ENCODE measurements around the gene CTR9. TPM values are rescaled to one million over a fixed set of nuclear protein-coding genes. Genes with fewer than 3 reads are reported as not detected.

Gene CTR9
- total and polyA plus RNA-seq, 9 of the 15 experiments (the other 6 are each of a cell fraction or from before 2014, with no cell fraction given), result 25.4 to 79.3 (median 47.3) TPM

GRCh38 chr11:10809373-10810160 lies 58.5 kb downstream of the CTR9 start (continued):
- TF ChIP-seq NR2C2 (CRISPR knock-in tag; IDR thresholded peaks at IDR 0.05) (0 out of 2 replicates have a peak, but pooled peaks have one; percentile 18), NR2C2 (tag; IDR thresholded peaks at IDR 0.05) (peak; percentile 46), NR3C1 (CRISPR knock-in tag; IDR thresholded peaks at IDR 0.05) (no peak), ZNF766 (CRISPR knock-in tag; conservative IDR thresholded peaks at IDR 0.05) (0 out of 2 replicates have a peak, but pooled peaks have one; percentile 53), CGGBP1 (CRISPR knock-in tag; IDR thresholded peaks at IDR 0.05) (no peak), CBX2 (IDR thresholded peaks at IDR 0.05; ENCODE audit: insufficient read depth, low read length, poor library complexity, severe bottlenecking) (no peak), POLR2G (IDR thresholded peaks at IDR 0.05; ENCODE audit: low read depth, low read length) (no peak), MYC (IDR thresholded peaks at IDR 0.05; ENCODE audit: low read depth, low read length) (no peak), MYC (CRISPR knock-in tag; IDR thresholded peaks at IDR 0.05; ENCODE audit: borderline replicate concordance, low read depth) (0 out of 2 replicates have a peak, but pooled peaks have one; percentile 19), ZBTB1 (CRISPR knock-in tag; IDR thresholded peaks at IDR 0.05; ENCODE audit: borderline replicate concordance, low read depth) (0 out of 2 replicates have a peak, but pooled peaks have one; percentile 4), ZC3H4 (CRISPR knock-in tag; IDR thresholded peaks at IDR 0.05; ENCODE audit: borderline replicate concordance) (0 out of 2 replicates have a peak, but pooled peaks have one; percentile 96), ZFX (CRISPR knock-in tag; IDR thresholded peaks at IDR 0.05) (peak; percentile 95), DMBX1 (CRISPR knock-in tag; IDR thresholded peaks at IDR 0.05; ENCODE audit: borderline replicate concordance) (0 out of 2 replicates have a peak, but pooled peaks have one; percentile 21), L3MBTL2 (IDR thresholded peaks at IDR 0.05) (peak; percentile 86; the same call in 1 of the 2 replicates)
- TF ChIP-seq, protein P1, sequence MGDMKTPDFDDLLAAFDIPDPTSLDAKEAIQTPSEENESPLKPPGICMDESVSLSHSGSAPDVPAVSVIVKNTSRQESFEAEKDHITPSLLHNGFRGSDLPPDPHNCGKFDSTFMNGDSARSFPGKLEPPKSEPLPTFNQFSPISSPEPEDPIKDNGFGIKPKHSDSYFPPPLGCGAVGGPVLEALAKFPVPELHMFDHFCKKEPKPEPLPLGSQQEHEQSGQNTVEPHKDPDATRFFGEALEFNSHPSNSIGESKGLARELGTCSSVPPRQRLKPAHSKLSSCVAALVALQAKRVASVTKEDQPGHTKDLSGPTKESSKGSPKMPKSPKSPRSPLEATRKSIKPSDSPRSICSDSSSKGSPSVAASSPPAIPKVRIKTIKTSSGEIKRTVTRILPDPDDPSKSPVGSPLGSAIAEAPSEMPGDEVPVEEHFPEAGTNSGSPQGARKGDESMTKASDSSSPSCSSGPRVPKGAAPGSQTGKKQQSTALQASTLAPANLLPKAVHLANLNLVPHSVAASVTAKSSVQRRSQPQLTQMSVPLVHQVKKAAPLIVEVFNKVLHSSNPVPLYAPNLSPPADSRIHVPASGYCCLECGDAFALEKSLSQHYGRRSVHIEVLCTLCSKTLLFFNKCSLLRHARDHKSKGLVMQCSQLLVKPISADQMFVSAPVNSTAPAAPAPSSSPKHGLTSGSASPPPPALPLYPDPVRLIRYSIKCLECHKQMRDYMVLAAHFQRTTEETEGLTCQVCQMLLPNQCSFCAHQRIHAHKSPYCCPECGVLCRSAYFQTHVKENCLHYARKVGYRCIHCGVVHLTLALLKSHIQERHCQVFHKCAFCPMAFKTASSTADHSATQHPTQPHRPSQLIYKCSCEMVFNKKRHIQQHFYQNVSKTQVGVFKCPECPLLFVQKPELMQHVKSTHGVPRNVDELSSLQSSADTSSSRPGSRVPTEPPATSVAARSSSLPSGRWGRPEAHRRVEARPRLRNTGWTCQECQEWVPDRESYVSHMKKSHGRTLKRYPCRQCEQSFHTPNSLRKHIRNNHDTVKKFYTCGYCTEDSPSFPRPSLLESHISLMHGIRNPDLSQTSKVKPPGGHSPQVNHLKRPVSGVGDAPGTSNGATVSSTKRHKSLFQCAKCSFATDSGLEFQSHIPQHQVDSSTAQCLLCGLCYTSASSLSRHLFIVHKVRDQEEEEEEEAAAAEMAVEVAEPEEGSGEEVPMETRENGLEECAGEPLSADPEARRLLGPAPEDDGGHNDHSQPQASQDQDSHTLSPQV (IDR thresholded peaks at IDR 0.05), result peak; percentile 59
- TF ChIP-seq, protein P2, sequence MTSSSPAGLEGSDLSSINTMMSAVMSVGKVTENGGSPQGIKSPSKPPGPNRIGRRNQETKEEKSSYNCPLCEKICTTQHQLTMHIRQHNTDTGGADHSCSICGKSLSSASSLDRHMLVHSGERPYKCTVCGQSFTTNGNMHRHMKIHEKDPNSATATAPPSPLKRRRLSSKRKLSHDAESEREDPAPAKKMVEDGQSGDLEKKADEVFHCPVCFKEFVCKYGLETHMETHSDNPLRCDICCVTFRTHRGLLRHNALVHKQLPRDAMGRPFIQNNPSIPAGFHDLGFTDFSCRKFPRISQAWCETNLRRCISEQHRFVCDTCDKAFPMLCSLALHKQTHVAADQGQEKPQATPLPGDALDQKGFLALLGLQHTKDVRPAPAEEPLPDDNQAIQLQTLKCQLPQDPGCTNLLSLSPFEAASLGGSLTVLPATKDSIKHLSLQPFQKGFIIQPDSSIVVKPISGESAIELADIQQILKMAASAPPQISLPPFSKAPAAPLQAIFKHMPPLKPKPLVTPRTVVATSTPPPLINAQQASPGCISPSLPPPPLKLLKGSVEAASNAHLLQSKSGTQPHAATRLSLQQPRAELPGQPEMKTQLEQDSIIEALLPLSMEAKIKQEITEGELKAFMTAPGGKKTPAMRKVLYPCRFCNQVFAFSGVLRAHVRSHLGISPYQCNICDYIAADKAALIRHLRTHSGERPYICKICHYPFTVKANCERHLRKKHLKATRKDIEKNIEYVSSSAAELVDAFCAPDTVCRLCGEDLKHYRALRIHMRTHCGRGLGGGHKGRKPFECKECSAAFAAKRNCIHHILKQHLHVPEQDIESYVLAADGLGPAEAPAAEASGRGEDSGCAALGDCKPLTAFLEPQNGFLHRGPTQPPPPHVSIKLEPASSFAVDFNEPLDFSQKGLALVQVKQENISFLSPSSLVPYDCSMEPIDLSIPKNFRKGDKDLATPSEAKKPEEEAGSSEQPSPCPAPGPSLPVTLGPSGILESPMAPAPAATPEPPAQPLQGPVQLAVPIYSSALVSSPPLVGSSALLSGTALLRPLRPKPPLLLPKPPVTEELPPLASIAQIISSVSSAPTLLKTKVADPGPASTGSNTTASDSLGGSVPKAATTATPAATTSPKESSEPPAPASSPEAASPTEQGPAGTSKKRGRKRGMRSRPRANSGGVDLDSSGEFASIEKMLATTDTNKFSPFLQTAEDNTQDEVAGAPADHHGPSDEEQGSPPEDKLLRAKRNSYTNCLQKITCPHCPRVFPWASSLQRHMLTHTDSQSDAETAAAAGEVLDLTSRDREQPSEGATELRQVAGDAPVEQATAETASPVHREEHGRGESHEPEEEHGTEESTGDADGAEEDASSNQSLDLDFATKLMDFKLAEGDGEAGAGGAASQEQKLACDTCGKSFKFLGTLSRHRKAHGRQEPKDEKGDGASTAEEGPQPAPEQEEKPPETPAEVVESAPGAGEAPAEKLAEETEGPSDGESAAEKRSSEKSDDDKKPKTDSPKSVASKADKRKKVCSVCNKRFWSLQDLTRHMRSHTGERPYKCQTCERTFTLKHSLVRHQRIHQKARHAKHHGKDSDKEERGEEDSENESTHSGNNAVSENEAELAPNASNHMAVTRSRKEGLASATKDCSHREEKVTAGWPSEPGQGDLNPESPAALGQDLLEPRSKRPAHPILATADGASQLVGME (CRISPR knock-in tag; IDR thresholded peaks at IDR 0.05), result 0 out of 2 replicates have a peak, but pooled peaks have one; percentile 6
